Measurements from ENCODE around the gene GTF3A.

Gene GTF3A

DNA sequence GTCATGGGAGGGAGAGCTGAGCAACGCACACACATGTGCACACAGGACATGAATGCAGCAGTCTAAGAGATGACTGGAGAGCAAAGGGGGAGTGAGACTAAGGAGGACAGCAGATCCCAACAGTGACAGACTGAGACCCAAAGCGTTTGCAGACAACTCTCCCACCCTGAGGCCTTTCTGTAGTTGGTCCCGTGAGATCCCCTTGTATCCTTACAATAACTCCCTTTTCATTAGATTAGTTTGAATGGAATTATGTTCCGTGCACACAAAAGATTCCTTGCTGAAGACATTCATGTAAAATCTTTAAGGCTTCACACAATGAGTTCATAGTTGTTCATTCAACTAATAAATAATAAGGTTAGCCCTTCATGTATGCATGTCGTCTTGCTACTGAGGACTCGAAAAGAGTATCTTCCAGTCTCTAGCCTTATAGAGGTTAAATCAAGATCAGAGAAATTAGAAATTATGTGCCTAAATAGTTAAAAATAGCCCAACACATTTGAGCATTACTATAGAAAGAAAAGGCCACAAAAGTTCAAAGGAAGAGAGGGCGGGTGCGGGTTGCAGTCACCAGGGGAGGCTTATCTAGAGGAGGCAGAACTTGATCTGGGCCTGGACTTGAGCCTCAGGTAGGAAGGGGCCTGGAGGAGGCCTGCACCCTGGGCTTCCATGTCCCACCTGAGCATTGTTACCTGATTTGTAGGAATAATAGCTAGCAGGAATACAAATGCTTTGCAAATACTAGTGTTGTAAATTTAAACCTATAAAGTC lies 3.1 kb upstream of the GTF3A start:
- FAIRE-seq: no peak
- no peak for DNase-seq (ENCODE audit: insufficient read length, low spot score)
- TF ChIP-seq POLR2A (IDR thresholded peaks at IDR 0.05; ENCODE audit: low read depth, low read length): no peak

DNA sequence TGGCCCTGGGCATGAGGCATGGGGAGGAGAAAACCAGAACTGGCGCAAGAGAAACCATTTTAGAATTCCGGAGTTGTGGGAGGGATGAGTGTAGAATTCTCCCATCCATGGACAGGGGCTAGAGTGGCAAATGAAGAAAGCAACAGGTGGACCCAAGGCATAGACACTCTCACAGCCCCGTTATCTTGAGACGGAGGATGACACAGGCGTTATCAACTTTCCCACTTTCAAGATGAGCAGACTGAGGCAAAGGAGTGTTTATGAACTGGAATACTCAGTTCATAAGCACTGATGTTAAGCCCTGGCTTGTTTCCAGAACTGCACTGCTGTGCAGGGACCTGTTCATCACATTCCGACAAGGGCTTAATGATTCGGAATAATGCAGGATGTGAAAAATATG lies 1.1 kb upstream of the GTF3A start:
- DNase-seq (ENCODE audit: insufficient read length, low spot score) (no peak), FAIRE-seq (no peak)
- no peak for TF ChIP-seq POLR2A (IDR thresholded peaks at IDR 0.05; ENCODE audit: low read depth, low read length)

DNA sequence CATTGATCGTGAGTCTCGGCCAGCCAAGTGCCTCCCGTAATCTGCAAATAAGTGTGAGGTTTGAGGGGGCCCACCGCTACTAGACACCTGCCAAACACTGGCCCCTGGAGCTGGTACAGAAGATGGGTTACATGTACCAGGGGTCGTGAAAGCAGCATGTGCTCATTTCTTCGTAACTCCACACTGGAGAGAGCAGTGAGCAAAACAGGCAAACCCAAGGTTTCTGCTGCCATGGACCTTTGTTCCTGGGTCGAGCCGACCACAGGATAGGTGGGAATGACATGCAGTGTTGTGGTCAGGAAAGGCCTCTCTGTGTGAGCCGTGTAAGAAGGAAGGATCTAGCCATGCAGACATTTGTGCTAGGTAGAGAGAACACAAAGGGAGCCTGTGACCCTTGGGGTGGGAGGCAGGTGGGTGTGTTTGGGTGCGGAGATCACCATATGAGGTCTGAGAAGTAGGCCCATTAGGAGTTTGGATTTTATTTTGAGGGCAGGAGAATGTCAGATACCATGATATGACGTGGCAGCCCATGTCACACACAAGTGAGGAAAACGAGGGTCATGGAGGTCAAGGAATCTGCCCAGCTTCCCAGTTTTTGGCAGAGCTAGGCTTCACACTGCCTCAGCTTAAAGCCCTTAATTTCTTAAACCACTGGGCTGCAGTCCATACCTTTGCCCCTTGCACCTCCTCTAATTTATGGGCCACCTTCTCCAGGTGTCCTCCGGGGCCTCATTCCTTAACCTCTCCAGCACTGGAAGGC lies 919 bp downstream of the GTF3A start:
- FAIRE-seq: no peak
- no peak for TF ChIP-seq POLR2A (IDR thresholded peaks at IDR 0.05; ENCODE audit: low read depth, low read length)
- DNase-seq (ENCODE audit: insufficient read length, low spot score): no peak

DNA sequence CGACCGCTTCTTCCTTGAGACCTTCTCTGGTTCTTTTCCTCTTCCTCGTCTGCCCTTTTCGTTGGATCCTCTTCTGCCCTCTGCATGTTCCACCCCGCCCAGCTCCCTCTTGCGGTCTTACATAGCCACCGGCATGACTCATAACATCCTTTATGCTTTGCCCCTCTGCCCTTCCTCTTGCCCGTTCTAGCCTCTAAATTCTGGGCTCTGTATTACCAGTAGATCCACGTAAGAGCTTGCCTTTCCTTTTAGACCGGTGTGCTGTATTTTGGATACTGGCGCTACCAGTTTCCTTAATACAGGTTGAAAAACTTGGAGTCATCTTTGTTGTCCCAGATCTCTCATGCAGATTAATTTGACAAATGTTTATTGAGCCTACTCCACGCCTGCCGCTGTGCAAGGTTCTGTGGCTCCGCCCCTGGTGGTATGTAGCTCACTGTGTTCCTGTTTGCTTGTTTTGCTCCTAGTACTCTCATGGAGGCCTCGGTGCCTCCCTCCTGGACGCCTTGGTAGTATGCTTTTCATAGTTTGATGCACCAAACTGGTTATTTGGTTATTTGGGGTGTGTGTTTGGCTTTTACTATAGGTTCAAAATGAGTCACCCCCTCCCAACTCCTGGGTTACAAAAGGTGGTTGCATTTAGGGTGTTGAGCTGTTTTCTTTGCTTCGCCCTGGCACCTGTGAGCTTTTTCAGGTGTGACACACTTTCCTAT lies 1.7 kb downstream of the GTF3A start:
- TF ChIP-seq POLR2A (IDR thresholded peaks at IDR 0.05; ENCODE audit: low read depth, low read length): no peak
- no peak for FAIRE-seq
- peak; percentile 56 for DNase-seq (ENCODE audit: insufficient read length, low spot score)

DNA sequence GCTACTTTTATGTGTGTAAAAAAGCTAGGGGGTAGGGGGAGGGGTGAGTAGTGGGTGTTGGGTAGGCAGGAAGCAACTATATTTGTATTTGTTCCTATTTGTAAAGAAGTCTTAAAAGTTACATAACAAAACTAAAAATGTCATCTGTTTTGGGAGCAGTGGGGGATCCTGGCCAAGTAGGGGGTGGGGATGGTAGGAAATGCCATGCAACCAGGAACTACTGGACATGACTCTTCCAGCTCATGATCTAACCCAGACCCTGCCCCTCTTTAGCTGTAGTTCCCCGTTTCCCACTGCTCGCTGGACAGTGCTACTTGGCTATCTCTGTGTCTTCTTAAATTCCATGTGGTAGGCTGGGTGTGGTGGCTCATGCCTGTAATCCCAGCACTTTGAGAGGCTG lies 3.2 kb downstream of the GTF3A start:
- no peak for TF ChIP-seq POLR2A (IDR thresholded peaks at IDR 0.05; ENCODE audit: low read depth, low read length)
- DNase-seq (ENCODE audit: insufficient read length, low spot score) (no peak), FAIRE-seq (no peak)

DNA sequence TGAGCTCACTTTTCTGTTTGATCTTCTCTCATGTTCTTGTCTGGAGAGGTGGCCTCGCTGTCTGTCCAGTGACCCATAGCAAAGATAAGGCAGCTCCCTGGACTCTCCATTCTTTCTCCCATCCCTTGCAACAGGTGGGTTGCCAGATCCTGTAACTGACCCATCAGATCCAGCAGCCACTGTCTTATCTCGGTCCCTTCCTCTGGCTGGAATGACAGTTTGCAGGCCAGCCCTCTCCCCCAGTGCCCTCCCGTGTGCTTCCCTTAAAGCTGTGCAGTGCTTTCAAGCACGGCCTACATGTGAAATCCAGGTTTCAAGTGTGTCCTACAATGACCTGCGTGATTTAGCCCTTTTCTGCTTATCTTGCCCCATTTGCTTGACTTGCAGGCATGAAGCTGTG lies 3.7 kb downstream of the GTF3A start:
- FAIRE-seq (no peak), DNase-seq (ENCODE audit: insufficient read length, low spot score) (no peak)
- TF ChIP-seq POLR2A (IDR thresholded peaks at IDR 0.05; ENCODE audit: low read depth, low read length): no peak

DNA sequence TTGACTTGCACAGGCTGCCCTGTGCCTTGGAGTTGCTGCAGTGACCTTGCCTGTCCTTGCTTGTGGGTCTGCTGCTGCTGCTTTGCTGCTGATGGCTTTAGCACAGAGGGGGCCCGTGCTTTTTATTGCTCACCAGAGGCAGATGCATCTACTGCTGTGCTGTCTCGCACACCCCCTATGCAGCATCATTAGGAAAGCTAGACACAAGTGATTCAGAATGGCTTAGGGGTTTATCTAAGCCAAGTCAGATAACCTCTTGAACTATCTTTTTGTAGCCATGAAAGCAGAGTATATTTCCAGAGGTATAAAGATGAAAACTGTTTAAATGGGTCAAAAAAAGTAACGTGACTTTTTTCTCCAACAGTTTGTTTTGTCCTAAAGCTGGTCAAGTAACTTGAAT lies 7.8 kb downstream of the GTF3A start:
- DNase-seq (ENCODE audit: insufficient read length, low spot score) (no peak), FAIRE-seq (no peak)
- TF ChIP-seq POLR2A (IDR thresholded peaks at IDR 0.05; ENCODE audit: low read depth, low read length): no peak

DNA sequence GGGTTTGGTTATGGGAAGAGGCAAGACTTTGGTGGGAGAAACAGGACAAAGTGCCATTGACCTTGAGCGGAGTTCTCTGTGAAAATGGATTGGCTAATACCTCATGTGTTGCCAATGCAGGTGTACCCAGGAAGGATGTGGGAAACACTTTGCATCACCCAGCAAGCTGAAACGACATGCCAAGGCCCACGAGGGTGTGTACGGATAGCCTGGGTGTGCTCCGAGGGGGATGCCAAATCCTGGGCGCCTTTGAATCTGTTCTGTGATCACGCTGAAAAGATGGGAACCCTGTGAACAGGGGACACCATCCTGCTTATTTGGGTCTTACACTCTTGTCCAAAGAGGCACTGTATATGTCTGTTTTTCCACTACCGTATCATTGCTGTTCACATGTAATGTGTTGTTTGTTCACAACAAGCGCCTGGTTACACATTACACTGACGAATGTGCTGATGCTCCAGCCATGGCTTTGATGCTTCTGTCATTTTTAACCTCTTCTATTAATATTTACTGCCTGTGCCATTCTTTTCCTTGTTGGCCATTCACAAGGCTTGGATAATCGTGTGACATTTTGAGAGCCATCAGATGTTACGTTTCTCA lies 8.3 kb downstream of the GTF3A start:
- no peak for TF ChIP-seq POLR2A (IDR thresholded peaks at IDR 0.05; ENCODE audit: low read depth, low read length)
- DNase-seq (ENCODE audit: insufficient read length, low spot score): no peak
- no peak for FAIRE-seq

DNA sequence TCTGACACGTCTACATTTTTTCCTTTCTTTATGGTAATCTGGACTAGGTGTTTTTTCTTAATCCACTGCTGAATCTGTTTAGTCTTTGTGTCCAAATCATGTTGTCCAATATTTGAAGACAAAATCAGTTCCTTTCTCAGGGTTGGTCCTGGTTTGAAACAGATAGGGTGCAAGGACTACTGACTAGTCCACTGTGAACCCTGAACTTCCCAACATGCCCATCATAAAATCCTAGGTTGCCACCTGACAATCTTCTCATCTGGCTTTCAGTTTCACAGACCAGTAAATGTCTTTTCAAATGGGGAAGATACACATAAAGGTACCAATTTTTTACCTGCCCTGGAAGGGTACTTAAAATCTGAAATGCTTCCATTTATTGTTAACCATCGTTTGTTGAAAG lies 12.7 kb downstream of the GTF3A start:
- TF ChIP-seq POLR2A (IDR thresholded peaks at IDR 0.05; ENCODE audit: low read depth, low read length): no peak
- DNase-seq (ENCODE audit: insufficient read length, low spot score) (no peak), FAIRE-seq (no peak)

DNA sequence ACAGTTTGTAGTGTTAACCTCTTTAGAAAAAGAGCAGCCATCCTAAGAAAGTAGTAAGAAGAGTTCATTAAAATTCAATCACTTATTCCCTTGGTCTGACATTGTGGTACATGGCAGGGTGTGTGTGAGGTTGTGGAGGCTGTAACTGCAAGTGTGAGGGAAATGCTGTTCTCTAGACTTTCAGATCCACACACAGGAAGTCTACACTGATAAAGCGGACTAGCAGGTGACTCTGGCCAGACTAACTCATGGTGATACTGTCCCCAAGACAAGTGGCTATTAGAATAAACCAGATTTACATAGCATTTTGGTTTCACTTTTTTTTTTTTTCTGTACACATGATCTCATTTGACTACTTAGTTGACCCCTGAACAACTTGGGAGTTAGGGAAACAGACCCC lies 16.0 kb downstream of the GTF3A start:
- TF ChIP-seq POLR2A (IDR thresholded peaks at IDR 0.05; ENCODE audit: low read depth, low read length): no peak
- DNase-seq (ENCODE audit: insufficient read length, low spot score) (no peak), FAIRE-seq (no peak)

DNA sequence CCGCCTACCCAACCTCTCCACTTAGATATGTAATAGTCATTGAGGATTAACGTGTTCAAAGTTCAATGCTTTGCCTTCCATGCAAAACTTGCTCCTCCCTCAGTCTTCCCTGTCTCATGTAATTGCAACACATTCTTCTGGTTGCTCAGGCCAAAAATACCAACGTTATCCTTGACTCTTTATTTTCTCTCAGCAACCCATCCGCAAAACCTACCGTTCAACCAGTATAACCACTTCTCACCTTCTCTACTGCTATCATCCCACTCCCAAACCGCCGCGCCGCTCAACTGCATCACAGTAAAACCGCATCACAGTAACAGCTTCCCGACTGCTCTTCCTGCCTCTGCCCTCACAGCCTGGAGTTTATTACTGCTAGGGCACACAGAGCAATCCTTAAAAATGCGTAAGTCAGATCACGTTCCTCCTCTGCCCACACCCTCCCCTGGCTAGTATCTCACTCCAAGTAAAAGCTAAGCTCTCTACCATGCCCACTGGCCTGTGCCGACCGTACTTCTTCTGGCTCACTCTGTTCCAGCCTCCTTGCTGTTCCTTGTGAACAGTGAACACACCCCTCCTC lies 17.7 kb downstream of the GTF3A start:
- TF ChIP-seq POLR2A (IDR thresholded peaks at IDR 0.05; ENCODE audit: low read depth, low read length): no peak
- FAIRE-seq: no peak
- DNase-seq (ENCODE audit: insufficient read length, low spot score): no peak

DNA sequence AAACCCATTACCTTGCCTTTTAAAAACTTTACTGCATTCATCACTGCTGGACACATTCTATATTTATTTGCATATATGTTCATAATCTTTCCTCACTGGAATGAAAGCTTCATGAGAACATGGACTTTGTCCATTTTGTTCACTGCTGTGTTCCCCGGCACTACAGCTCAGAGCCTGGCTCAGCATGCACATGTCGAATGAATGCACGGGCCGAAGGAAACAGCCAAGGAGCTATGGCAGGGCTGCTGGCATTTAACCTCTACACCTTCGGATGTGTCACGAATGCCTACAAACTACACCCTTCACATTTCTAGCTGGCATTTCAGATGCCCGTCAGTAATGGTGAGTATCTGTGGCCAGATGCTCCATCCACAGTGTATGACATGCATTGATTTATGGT lies 18.4 kb downstream of the GTF3A start:
- no peak for TF ChIP-seq POLR2A (IDR thresholded peaks at IDR 0.05; ENCODE audit: low read depth, low read length)
- FAIRE-seq (no peak), DNase-seq (ENCODE audit: insufficient read length, low spot score) (no peak)

DNA sequence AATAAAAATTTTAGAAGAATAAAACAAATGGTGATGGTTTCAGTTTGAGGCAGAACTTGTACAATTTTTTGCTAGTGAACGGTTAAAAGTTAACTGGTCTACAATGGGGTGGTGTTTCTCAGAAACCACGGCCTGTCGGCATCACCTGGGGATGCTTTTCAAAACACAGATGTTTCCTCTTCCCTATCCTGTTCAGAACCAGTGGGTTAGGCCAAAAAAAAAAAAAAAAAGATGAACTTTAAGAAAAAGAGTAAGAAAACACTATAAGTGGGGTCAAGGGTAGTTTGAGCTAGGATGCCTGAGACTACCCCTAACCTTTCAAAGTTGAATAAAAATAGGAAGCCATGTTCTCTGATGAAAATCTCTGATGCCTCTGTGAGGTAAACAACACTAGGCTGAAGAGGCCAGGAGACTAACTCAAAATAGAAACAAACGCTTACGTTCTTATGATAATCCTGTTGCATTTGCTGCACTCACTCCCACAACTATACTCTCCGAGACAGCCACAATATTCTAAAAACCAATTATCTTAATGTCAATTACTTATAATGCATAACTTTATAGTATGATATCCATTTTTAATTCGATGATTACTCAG lies 22.7 kb downstream of the GTF3A start:
- DNase-seq (ENCODE audit: insufficient read length, low spot score) (no peak), FAIRE-seq (no peak)
- no peak for TF ChIP-seq POLR2A (IDR thresholded peaks at IDR 0.05; ENCODE audit: low read depth, low read length)

Data from H54 (cell line).